Heart right ventricle (tissue), 16 donors: ENCODE results near the gene GM2A. TPM values are rescaled to one million over a fixed set of nuclear protein-coding genes. Genes with fewer than 3 reads are reported as not detected.

Experiments used
- ATAC-seq, 8 donors: fragments of 200-7000 bp; cut with Tn5 transposase; one replicate each; pipeline ENCODE4 v1.9.1; 2020; ENCODE audit warnings: mild to moderate bottlenecking in 8 of 8, moderate library complexity in 8 of 8, moderate number of reproducible peaks in 1 of 8
- DNase-seq, 2 donors: peaks; one replicate each; pipeline ENCODE4 v3.0.0-alpha.2; 2020
- H3K27ac ChIP-seq, 10 donors: fragments of 200-600 bp; sonication (generic) in 2 of 10; one replicate each; pipeline versions ENCODE4 v1.5.0 to v1.8.0; 2020 to 2022; ENCODE audit warnings: mild to moderate bottlenecking in 3 of 10
- H3K27me3 ChIP-seq, 7 donors: fragments of 200-600 bp; one replicate each; pipeline ENCODE4 v1.8.0; 2021 to 2022; ENCODE audit warnings: mild to moderate bottlenecking in 2 of 7
- H3K36me3 ChIP-seq, 9 donors: fragments of 200-600 bp; sonication (generic) in 1 of 9; one replicate each; pipeline versions ENCODE4 v1.5.0 to v1.8.0; 2020 to 2022; ENCODE audit warnings: mild to moderate bottlenecking in 2 of 9
- H3K4me1 ChIP-seq, 9 donors: fragments of 200-600 bp; sonication (generic) in 1 of 9; one replicate each; pipeline versions ENCODE4 v1.5.0 to v1.8.0; 2020 to 2022; ENCODE audit warnings: mild to moderate bottlenecking in 4 of 9
- H3K4me3 ChIP-seq, 10 donors: fragments of 200-600 bp; sonication (generic) in 2 of 10; one replicate each; pipeline versions ENCODE4 v1.5.0 to v1.8.0; 2020 to 2022; ENCODE audit warnings: mild to moderate bottlenecking in 7 of 10, moderate library complexity in 2 of 10
- H3K9me3 ChIP-seq, 11 donors: fragments of 200-600 bp in 10 of 11; sonication (generic) in 2 of 11; one replicate each; pipeline versions ENCODE4 v1.5.0 to v1.8.0; 2013 to 2022; ENCODE audit warnings: mild to moderate bottlenecking in 2 of 11, control low read depth in 1 of 11, moderate library complexity in 1 of 11
- WGBS, 2 donors: extraction: QIAGEN DNeasy Blood & Tissue Kit; methylation state at CpG; one replicate each; pipeline ENCODE4 v1.1.7; 2013; ENCODE audit warnings: inconsistent platforms in 1 of 2; 5-methylcytosine and 5-hydroxymethylcytosine counted together
- intact Hi-C, 10 donors: fragments of 100-400 bp; cut with DNase I; formaldehyde crosslinking; loops; one replicate each; pipeline versions ENCODE4 v1.11.1 to v1.14.2; 2022
- polyA plus RNA-seq, 2 donors: library from polyadenylated mRNA; stranded (reverse); fragments of 200-250 nt; gene quantifications; one replicate each; pipeline ENCODE4 v1.2.3, GENCODE V29; 2013
- total RNA-seq, 10 donors: library from RNA; stranded (reverse); fragmentation: NEBNext Ultra II Directional in 3 of 10; extraction: Animal tissue kit (Norgen Biotek cat#: 25700) in 3 of 10; gene quantifications; one replicate each; pipeline versions ENCODE4 v1.2.1 to v1.2.4, GENCODE V29; 2021 to 2023
- TF ChIP-seq, protein P1 (sequence below), 9 donors: fragments of 200-600 bp; sonication (generic) in 2 of 9; IDR thresholded peaks; one replicate each; pipeline versions ENCODE4 v1.5.0 to v1.8.0; 2021 to 2022; ENCODE audit warnings: antibody characterized with exemption in 9 of 9, mild to moderate bottlenecking in 5 of 9, moderate library complexity in 1 of 9
- donor health status: Arrhythmogenic right ventricular cardiomyopathy.
- donor health status: ischemic (EF 13 %, LVEDD 7.1; RV severe dilation, severe dysfunction).
- donor health status: healthy with polysubstance abuse.
- donor health status: DM: no; HTN: yes; CAD: no.
- donor health status: DM: no; HTN: no; CAD: no.
- donor health status: ischemic (EF 25% LVEDD 6.9; RV normal size, moderate dysfunction).
- donor health status: ischemic (EF 25% LVEDD 5.7; RV mildly dilated, moderate dysfunction).
- donor health status: healthy.
- donor health status: DM: yes; HTN: yes; CAD: no.
- donor health status: Ischemic cardiomyopathy.
- donor health status: ischemic (EF 35%, LVEDD 5.7; RV mildly dilated, moderate dysfunction).
- donor health status: nonischemic (EF 11% LVEDD 7.7; RV severe dilation, severe dysfunction).
- donor health status: DM: yes; HTN: yes; CAD: no.
- donor health status: PGD.
- donor health status: ischemic (EF 29% LVEDD 5.4; RV normal size, mild dysfunction).
- donor health status: nonischemic (EF 23%, LVEDD 6.1; RV moderate dilation, normal function).

GM2A gene
- total and polyA plus RNA-seq, 12 donors: 18.1 to 47.1 (median 35.9) TPM

DNA sequence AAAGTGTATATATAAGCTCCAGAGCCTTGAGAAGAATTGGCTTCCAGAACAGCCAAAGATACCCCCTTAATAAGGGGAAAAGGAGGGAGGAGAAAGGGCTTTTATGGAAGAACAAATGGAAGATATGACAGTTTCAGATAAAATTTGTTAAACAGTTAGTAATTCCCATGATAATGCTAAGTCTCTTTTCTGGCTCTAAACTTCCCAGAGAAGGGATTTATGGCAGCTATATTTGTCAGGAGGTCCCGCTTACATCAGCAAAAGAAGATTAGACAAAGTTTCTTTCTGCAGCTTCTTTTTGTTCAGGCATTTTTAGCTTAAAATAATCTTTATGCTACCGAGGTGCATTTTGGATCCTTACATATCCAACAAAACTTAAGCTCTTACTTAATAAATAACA is 64.9 kb downstream of the GM2A start:
- Histone ChIP-seq H3K36me3 (no peaks in the 10 kb centered on the region), H3K27ac (no peak overlapping the region)
- ATAC-seq: no peak

GRCh38 chr5:151318850-151319732 is 66.1 kb downstream of the GM2A start:
- no peak overlapping the region for H3K4me3 ChIP-seq
- H3K36me3 ChIP-seq: no peaks in the 10 kb centered on the region
- H3K27ac ChIP-seq: no peak overlapping the region
- ATAC-seq (peak; percentile 38 to 92 (median 78)), DNase-seq (peak; percentile 19 to 39)
- H3K27me3 ChIP-seq: peaks cover 0 to 6% (median 0%) of the 10 kb centered on the region in 7 donors
- intact Hi-C loops: no loop called here
- WGBS, 2 donors: 62 to 63% methylated on average over 2 of the region's 2 CpGs
- peaks cover 0 to 11% (median 0%) of the 10 kb centered on the region in 9 donors for H3K4me1 ChIP-seq
- TF ChIP-seq, protein P1, sequence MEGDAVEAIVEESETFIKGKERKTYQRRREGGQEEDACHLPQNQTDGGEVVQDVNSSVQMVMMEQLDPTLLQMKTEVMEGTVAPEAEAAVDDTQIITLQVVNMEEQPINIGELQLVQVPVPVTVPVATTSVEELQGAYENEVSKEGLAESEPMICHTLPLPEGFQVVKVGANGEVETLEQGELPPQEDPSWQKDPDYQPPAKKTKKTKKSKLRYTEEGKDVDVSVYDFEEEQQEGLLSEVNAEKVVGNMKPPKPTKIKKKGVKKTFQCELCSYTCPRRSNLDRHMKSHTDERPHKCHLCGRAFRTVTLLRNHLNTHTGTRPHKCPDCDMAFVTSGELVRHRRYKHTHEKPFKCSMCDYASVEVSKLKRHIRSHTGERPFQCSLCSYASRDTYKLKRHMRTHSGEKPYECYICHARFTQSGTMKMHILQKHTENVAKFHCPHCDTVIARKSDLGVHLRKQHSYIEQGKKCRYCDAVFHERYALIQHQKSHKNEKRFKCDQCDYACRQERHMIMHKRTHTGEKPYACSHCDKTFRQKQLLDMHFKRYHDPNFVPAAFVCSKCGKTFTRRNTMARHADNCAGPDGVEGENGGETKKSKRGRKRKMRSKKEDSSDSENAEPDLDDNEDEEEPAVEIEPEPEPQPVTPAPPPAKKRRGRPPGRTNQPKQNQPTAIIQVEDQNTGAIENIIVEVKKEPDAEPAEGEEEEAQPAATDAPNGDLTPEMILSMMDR (IDR thresholded peaks at IDR 0.05): peak in 6 of 9 donors; percentile 7 to 44 (median 28)
- H3K9me3 ChIP-seq: no peaks in the 10 kb centered on the region

More for the DNA sequence above, 64.9 kb downstream of the GM2A start:
- no peak for DNase-seq
- Histone ChIP-seq H3K4me3 (no peak overlapping the region), H3K9me3 (no peaks in the 10 kb centered on the region), H3K27me3 (peaks cover 0 to 8% (median 0%) of the 10 kb centered on the region in 7 donors), H3K4me1 (peaks cover 0 to 11% (median 0%) of the 10 kb centered on the region in 9 donors)
- intact Hi-C loops: no loop called here
- 56 to 64% methylated on average over 2 of the region's 2 CpGs for WGBS, 2 donors
- TF ChIP-seq, protein P1 (IDR thresholded peaks at IDR 0.05): no peak

Other genes starting within 250 kb of the GM2A start
- 100 to 1,000 TPM; 208 to 990 (median 601) TPM for gene GPX3, start 232.6 kb upstream of the GM2A start, total RNA-seq
- gene GPX3, start 232.6 kb upstream of the GM2A start, polyA plus RNA-seq: 1,000 to 10,000 TPM; 1,059 to 1,234 TPM
- 100 to 1,000 TPM; 113 to 130 (median 125) TPM for gene TNIP1, start 172.2 kb upstream of the GM2A start, total RNA-seq
- 10 to 100 TPM; 63.8 to 78.1 TPM for gene TNIP1, start 172.2 kb upstream of the GM2A start, polyA plus RNA-seq
- gene ANXA6, start 95.4 kb upstream of the GM2A start, total RNA-seq: 100 to 1,000 TPM; 182 to 275 (median 219) TPM
- gene ANXA6, start 95.4 kb upstream of the GM2A start, polyA plus RNA-seq: 100 to 1,000 TPM; 137 to 162 TPM
- gene CCDC69, start 29.1 kb upstream of the GM2A start, total RNA-seq: 100 to 1,000 TPM in 7 of 10 donors, 10 to 100 TPM in 3; 74.9 to 172 (median 104) TPM
- 100 to 1,000 TPM in 1 of 2 donors, 10 to 100 TPM in 1; 50.8 to 191 TPM for gene CCDC69, start 29.1 kb upstream of the GM2A start, polyA plus RNA-seq
- not detected for gene SLC36A3, start 50.6 kb downstream of the GM2A start, total RNA-seq
- not detected for gene SLC36A3, start 50.6 kb downstream of the GM2A start, polyA plus RNA-seq
- gene SLC36A2, start 94.4 kb downstream of the GM2A start, total RNA-seq: 1 to 10 TPM in 3 of 10 donors, under 1 TPM in 5, not detected in 2; 0.28 to 2.8 (median 0.39) TPM
- 1 to 10 TPM in 1 of 2 donors, under 1 TPM in 1; 0.04 to 1.2 TPM for gene SLC36A2, start 94.4 kb downstream of the GM2A start, polyA plus RNA-seq
- gene SLC36A1, start 194.4 kb downstream of the GM2A start, total RNA-seq: 10 to 100 TPM in 1 of 10 donors, 1 to 10 TPM in 8, under 1 TPM in 1; 0.94 to 15.3 (median 2.7) TPM
- gene SLC36A1, start 194.4 kb downstream of the GM2A start, polyA plus RNA-seq: 1 to 10 TPM; 1.7 to 2.6 TPM